Astrocyte (in vitro differentiated cells and primary cell): ENCODE results near the gene HP. TPM values are rescaled to one million over a fixed set of nuclear protein-coding genes. Genes with fewer than 3 reads are reported as not detected.
"Not testable (repeated sequence)": the region's sequence is repeated elsewhere in the genome, so short reads cannot be mapped to it uniquely, and the experiment has no call there.

Experiments used
- DNase-seq: peaks from one replicate; pipeline ENCODE4 v3.0.0-alpha.2; 2010; ENCODE audit warnings: low read depth
- FAIRE-seq: peaks from 2 replicates; lab custom pipeline; 2011; peaks lifted over from hg19 to GRCh38; lab: Jason Lieb, UNC
- H2AFZ ChIP-seq: 2 replicates; pipeline ENCODE4 v1.6.0; 2012; ENCODE audit warnings: low read depth, low read length, inconsistent platforms
- H3K27ac ChIP-seq: 2 replicates; pipeline ENCODE4 v1.5.1; 2011; ENCODE audit warnings: low read depth, low read length, inconsistent platforms
- H3K27me3 ChIP-seq: 2 replicates; pipeline ENCODE4 v1.6.0; 2011; ENCODE audit warnings: low read length, inconsistent platforms; ENCODE audit not compliant: insufficient read depth
- H3K36me3 ChIP-seq: 2 replicates; pipeline ENCODE4 v1.5.1; 2011; ENCODE audit warnings: low read length, inconsistent platforms; ENCODE audit not compliant: insufficient read depth
- H3K4me1 ChIP-seq: 2 replicates; pipeline ENCODE4 v1.5.1; 2011; ENCODE audit warnings: low read length, inconsistent platforms; ENCODE audit not compliant: insufficient read depth
- H3K4me2 ChIP-seq: 2 replicates; pipeline ENCODE4 v1.6.0; 2012; ENCODE audit warnings: low read length, inconsistent platforms
- H3K4me3 ChIP-seq: 2 replicates; pipeline ENCODE4 v1.5.1; 2011; ENCODE audit warnings: low read depth, mild to moderate bottlenecking, low read length, inconsistent platforms; ENCODE audit not compliant: insufficient read depth
- H3K79me2 ChIP-seq: 2 replicates; pipeline ENCODE4 v1.6.0; 2012; ENCODE audit warnings: mild to moderate bottlenecking, low read length, inconsistent platforms; ENCODE audit not compliant: insufficient read depth
- H3K9ac ChIP-seq: 2 replicates; pipeline ENCODE4 v1.6.0; 2012; ENCODE audit warnings: mild to moderate bottlenecking, low read length, inconsistent platforms
- H3K9me3 ChIP-seq: 2 replicates; pipeline ENCODE4 v1.5.1; 2012; ENCODE audit warnings: low read depth, mild to moderate bottlenecking, low read length, inconsistent platforms; ENCODE audit not compliant: insufficient read depth
- H4K20me1 ChIP-seq: 2 replicates; pipeline ENCODE4 v1.6.0; 2012; ENCODE audit warnings: low read length, inconsistent platforms; ENCODE audit not compliant: insufficient read depth
- H3K27ac Mint-ChIP-seq: one replicate; pipeline ENCODE4 v1.8.0; 2021; ENCODE audit warnings: mild to moderate bottlenecking, mixed read lengths; ENCODE audit not compliant: unreplicated experiment
- H3K27me3 Mint-ChIP-seq: one replicate; pipeline ENCODE4 v1.8.0; 2021; ENCODE audit warnings: low read depth, mixed read lengths; ENCODE audit not compliant: unreplicated experiment
- H3K36me3 Mint-ChIP-seq: one replicate; pipeline ENCODE4 v1.8.0; 2021; ENCODE audit warnings: low read depth, mixed read lengths; ENCODE audit not compliant: unreplicated experiment
- H3K4me1 Mint-ChIP-seq: one replicate; pipeline ENCODE4 v1.8.0; 2021; ENCODE audit warnings: low read depth, mixed read lengths; ENCODE audit not compliant: unreplicated experiment
- H3K4me3 Mint-ChIP-seq: one replicate; pipeline ENCODE4 v1.8.0; 2021; ENCODE audit warnings: mild to moderate bottlenecking, moderate library complexity, mixed read lengths; ENCODE audit not compliant: unreplicated experiment
- H3K9me3 Mint-ChIP-seq: one replicate; pipeline ENCODE4 v1.8.0; 2021; ENCODE audit warnings: mild to moderate bottlenecking, mixed read lengths; ENCODE audit not compliant: unreplicated experiment
- EZH2 ChIP-seq: IDR thresholded peaks from 2 replicates; pipeline ENCODE4 v1.6.1; 2012; ENCODE audit warnings: mild to moderate bottlenecking, low read length, inconsistent platforms; ENCODE audit not compliant: insufficient read depth
- total RNA-seq: library from RNA; stranded (reverse); gene quantifications from 2 replicates; pipeline ENCODE4 v1.2.1, GENCODE V29; 2021
- TF ChIP-seq, protein P1 (sequence below): IDR thresholded peaks from 2 replicates; pipeline ENCODE4 v1.5.1; 2011; ENCODE audit warnings: low read depth, mild to moderate bottlenecking, inconsistent platforms, low read length, moderate library complexity; ENCODE audit not compliant: insufficient read depth

The HP gene
- total RNA-seq, 1 donor from 2014 or later, result not detected

- Mint-ChIP-seq H3K4me3 (no peak overlapping the region), H3K4me1 (no peaks in the 10 kb centered on the region), H3K36me3 (peaks cover 8% of the 10 kb centered on the region), H3K27ac (no peak overlapping the region), H3K27me3 (peaks cover 16% of the 10 kb centered on the region), H3K9me3 (peaks cover 12% of the 10 kb centered on the region)
- Histone ChIP-seq H3K36me3 (no peaks in the 10 kb centered on the region), H2AFZ (no peak overlapping the region), H3K4me2 (no peak overlapping the region), H3K27me3 (no peaks in the 10 kb centered on the region), H3K9me3 (no peaks in the 10 kb centered on the region), H3K27ac (no peak overlapping the region), H3K4me3 (no peak overlapping the region), H3K9ac (no peak overlapping the region), H3K4me1 (no peaks in the 10 kb centered on the region), H3K79me2 (no peaks in the 10 kb centered on the region), H4K20me1 (no peaks in the 10 kb centered on the region)
- DNase-seq (no peak), FAIRE-seq (no peak)
- TF ChIP-seq EZH2, result no peak
- TF ChIP-seq, protein P1, sequence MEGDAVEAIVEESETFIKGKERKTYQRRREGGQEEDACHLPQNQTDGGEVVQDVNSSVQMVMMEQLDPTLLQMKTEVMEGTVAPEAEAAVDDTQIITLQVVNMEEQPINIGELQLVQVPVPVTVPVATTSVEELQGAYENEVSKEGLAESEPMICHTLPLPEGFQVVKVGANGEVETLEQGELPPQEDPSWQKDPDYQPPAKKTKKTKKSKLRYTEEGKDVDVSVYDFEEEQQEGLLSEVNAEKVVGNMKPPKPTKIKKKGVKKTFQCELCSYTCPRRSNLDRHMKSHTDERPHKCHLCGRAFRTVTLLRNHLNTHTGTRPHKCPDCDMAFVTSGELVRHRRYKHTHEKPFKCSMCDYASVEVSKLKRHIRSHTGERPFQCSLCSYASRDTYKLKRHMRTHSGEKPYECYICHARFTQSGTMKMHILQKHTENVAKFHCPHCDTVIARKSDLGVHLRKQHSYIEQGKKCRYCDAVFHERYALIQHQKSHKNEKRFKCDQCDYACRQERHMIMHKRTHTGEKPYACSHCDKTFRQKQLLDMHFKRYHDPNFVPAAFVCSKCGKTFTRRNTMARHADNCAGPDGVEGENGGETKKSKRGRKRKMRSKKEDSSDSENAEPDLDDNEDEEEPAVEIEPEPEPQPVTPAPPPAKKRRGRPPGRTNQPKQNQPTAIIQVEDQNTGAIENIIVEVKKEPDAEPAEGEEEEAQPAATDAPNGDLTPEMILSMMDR, result no peak
Measured at GRCh38 chr16:72051818-72052217, 2.5 kb upstream of the HP start.

GRCh38 chr16:72055911-72056310 is 1.6 kb downstream of the HP start:
- no peak overlapping the region for H3K27ac ChIP-seq
- H3K4me3 Mint-ChIP-seq, result no peak overlapping the region
- no peak overlapping the region for H3K27ac Mint-ChIP-seq
- H3K27me3 ChIP-seq, result no peaks in the 10 kb centered on the region
- H3K36me3 ChIP-seq, result no peaks in the 10 kb centered on the region
- H4K20me1 ChIP-seq, result no peaks in the 10 kb centered on the region
- FAIRE-seq, result no peak
- peaks cover 2% of the 10 kb centered on the region for H3K4me1 Mint-ChIP-seq
- no peak overlapping the region for H3K4me2 ChIP-seq
- H3K36me3 Mint-ChIP-seq, result no peaks in the 10 kb centered on the region
- no peak for DNase-seq
- H3K9me3 ChIP-seq, result no peaks in the 10 kb centered on the region
- H3K79me2 ChIP-seq, result no peaks in the 10 kb centered on the region
- H2AFZ ChIP-seq, result no peak overlapping the region
- no peak for TF ChIP-seq EZH2
- TF ChIP-seq, protein P1, result no peak
- no peak overlapping the region for H3K4me3 ChIP-seq
- H3K4me1 ChIP-seq, result no peaks in the 10 kb centered on the region
- peaks cover 19% of the 10 kb centered on the region for H3K27me3 Mint-ChIP-seq
- no peaks in the 10 kb centered on the region for H3K9me3 Mint-ChIP-seq
- no peak overlapping the region for H3K9ac ChIP-seq

DNA sequence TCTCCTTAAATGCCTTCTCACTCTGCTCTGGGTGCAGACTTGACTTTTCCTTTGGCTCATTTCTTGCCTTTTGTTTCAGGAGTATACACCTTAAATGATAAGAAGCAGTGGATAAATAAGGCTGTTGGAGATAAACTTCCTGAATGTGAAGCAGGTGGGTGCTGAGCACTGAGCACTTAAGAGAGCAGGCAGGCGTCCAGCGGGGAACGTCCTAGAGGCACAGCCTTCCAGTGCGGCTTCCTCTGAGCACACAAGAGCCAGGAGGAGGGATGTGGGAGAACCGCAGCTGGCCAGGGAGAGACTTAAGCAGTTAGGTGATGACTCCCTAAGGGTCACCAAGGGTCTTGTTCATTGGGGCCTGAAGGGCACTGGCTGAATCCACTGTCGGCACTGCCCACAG is 3.0 kb downstream of the HP start:
- H3K4me3 ChIP-seq, H3K9ac ChIP-seq, FAIRE-seq, H3K4me3 Mint-ChIP-seq, H3K27ac Mint-ChIP-seq, H3K27ac ChIP-seq, H3K9me3 ChIP-seq, H4K20me1 ChIP-seq, H3K4me1 ChIP-seq, H3K79me2 ChIP-seq, H3K27me3 ChIP-seq, H3K9me3 Mint-ChIP-seq, DNase-seq, H3K4me2 ChIP-seq, H3K36me3 Mint-ChIP-seq, H3K36me3 ChIP-seq, H3K4me1 Mint-ChIP-seq, H2AFZ ChIP-seq: not testable (repeated sequence)
- peaks cover 24% of the 10 kb centered on the region for H3K27me3 Mint-ChIP-seq

- not testable (repeated sequence) for H3K9me3 Mint-ChIP-seq, H2AFZ ChIP-seq, H3K36me3 ChIP-seq, H3K27me3 ChIP-seq, H3K79me2 ChIP-seq, H3K27ac Mint-ChIP-seq, H3K4me3 ChIP-seq, H3K4me2 ChIP-seq, H3K9me3 ChIP-seq, H3K9ac ChIP-seq, H3K27ac ChIP-seq, H4K20me1 ChIP-seq, H3K4me1 Mint-ChIP-seq, H3K4me3 Mint-ChIP-seq, H3K36me3 Mint-ChIP-seq, DNase-seq, H3K4me1 ChIP-seq, FAIRE-seq
- H3K27me3 Mint-ChIP-seq, result peaks cover 25% of the 10 kb centered on the region
Measured at GRCh38 chr16:72059060-72059459, 4.8 kb downstream of the HP start.
